Pancreas (tissue), 10 donors: ENCODE data around the gene TAPBP. TPM values are rescaled to one million over a fixed set of nuclear protein-coding genes. Genes with fewer than 3 reads are reported as not detected.

ENCODE experiments used
- ATAC-seq, 4 donors: fragments of 200-7000 bp; cut with Tn5 transposase; one replicate each; pipeline versions ENCODE4 v1.8.0 to v1.9.1; 2020; ENCODE audit warnings: mild to moderate bottlenecking in 4 of 4, moderate library complexity in 4 of 4
- DNase-seq, 6 donors: peaks; one replicate each; pipeline ENCODE4 v3.0.0-alpha.2; 2020
- FAIRE-seq: peaks from 2 replicates; lab custom pipeline; 2012; peaks lifted over from hg19 to GRCh38; lab: Jason Lieb, UNC
- H3K27ac ChIP-seq, 4 donors: fragments of 200-600 bp; sonication (generic); 1 replicate in 3 of 4; 2 replicates in 1 of 4; pipeline versions ENCODE4 v1.5.0 to v1.8.0; 2020
- H3K27me3 ChIP-seq, 4 donors: fragments of 200-600 bp; one replicate each; pipeline ENCODE4 v1.8.0; 2021
- H3K36me3 ChIP-seq, 3 donors: fragments of 200-600 bp; sonication (generic) in 1 of 3; one replicate each; pipeline versions ENCODE4 v1.5.0 to v1.8.0; 2020 to 2021
- H3K4me1 ChIP-seq, 3 donors: fragments of 200-600 bp; one replicate each; pipeline ENCODE4 v1.8.0; 2021
- H3K4me3 ChIP-seq, 4 donors: fragments of 200-600 bp; sonication (generic) in 2 of 4; one replicate each; pipeline versions ENCODE4 v1.5.0 to v1.8.0; 2020 to 2021
- H3K9me3 ChIP-seq, 4 donors: fragments of 200-600 bp; one replicate each; pipeline ENCODE4 v1.8.0; 2021
- CTCF ChIP-seq, 4 donors: fragments of 200-600 bp; sonication (generic) in 3 of 4; IDR thresholded peaks; one replicate each; pipeline versions ENCODE4 v1.5.0 to v1.8.0; 2021; ENCODE audit warnings: antibody characterized with exemption in 4 of 4
- WGBS, 2 donors: extraction: QIAGEN DNeasy Blood & Tissue Kit; methylation state at CpG; one replicate each; pipeline ENCODE4 v1.1.7; 2013; 5-methylcytosine and 5-hydroxymethylcytosine counted together
- intact Hi-C, 3 donors: fragments of 100-400 bp; cut with DNase I; formaldehyde crosslinking; loops; one replicate each; pipeline versions ENCODE4 v1.11.1 to v1.14.2; 2022
- polyA plus RNA-seq, 2 donors: library from polyadenylated mRNA; stranded (reverse); fragments of 200-250 nt; gene quantifications; one replicate each; pipeline ENCODE4 v1.2.3, GENCODE V29; 2013
- total RNA-seq, 6 donors: library from RNA; stranded (reverse); fragmentation: NEBNext Ultra II Directional in 4 of 6; extraction: Animal tissue kit (Norgen Biotek cat#: 25700) in 4 of 6; gene quantifications; one replicate each; pipeline versions ENCODE4 v1.2.1 to v1.2.4, GENCODE V29; 2021 to 2023
- donor health status: healthy with polysubstance abuse.
- donor health status: DM: no; HTN: no; CAD: no; lungs with moderate emphysema.
- donor health status: DM: no; HTN: no; CAD: no.
- donor health status: control.
- donor health status: control.
- donor health status: Bipolar disorder and iron deficiency.
- donor health status: DM: yes; HTN: yes; CAD: no.
- donor health status: DM: no; HTN: no; CAD: no.
- donor health status: DM: no; HTN: no; CAD: no.
- donor health status: DM: yes; HTN: yes; CAD: no.

Gene TAPBP
- total and polyA plus RNA-seq, 8 donors, result 28.0 to 152 (median 41.2) TPM

- DNase-seq (peak in 2 of 6 donors; percentile 38 to 73), FAIRE-seq (no peak), ATAC-seq (no peak)
- intact Hi-C loops, result no loop called here
- no peak for TF ChIP-seq CTCF (IDR thresholded peaks at IDR 0.05)
- Histone ChIP-seq H3K27me3 (no peaks in the 10 kb centered on the region), H3K4me3 (no peak overlapping the region), H3K4me1 (peaks cover 0 to 7% (median 5%) of the 10 kb centered on the region in 3 donors), H3K27ac (no peak overlapping the region), H3K9me3 (no peaks in the 10 kb centered on the region), H3K36me3 (peaks cover 0 to 11% (median 8%) of the 10 kb centered on the region in 3 donors)
- 86 to 89% methylated on average over 15 of the region's 15 CpGs for WGBS, 2 donors
Observed at GRCh38 chr6:33295621-33296369, 18.1 kb downstream of the TAPBP start.

GRCh38 chr6:33294086-33294823 lies 19.6 kb downstream of the TAPBP start:
- no peaks in the 10 kb centered on the region for H3K27me3 ChIP-seq
- FAIRE-seq, result no peak
- intact Hi-C loops, result no loop called here
- H3K4me1 ChIP-seq, result peaks cover 0 to 13% (median 7%) of the 10 kb centered on the region in 3 donors
- ATAC-seq, result no peak
- H3K36me3 ChIP-seq, result peaks cover 0 to 11% (median 8%) of the 10 kb centered on the region in 3 donors
- DNase-seq, result no peak
- H3K9me3 ChIP-seq, result no peaks in the 10 kb centered on the region
- no peak overlapping the region for H3K27ac ChIP-seq
- TF ChIP-seq CTCF (IDR thresholded peaks at IDR 0.05), result no peak
- WGBS, 2 donors, result 43 to 53% methylated on average over 10 of the region's 10 CpGs
- no peak overlapping the region for H3K4me3 ChIP-seq

GRCh38 chr6:33292996-33293682 lies 20.7 kb downstream of the TAPBP start:
- WGBS, 2 donors, result 84 to 91% methylated on average over 16 of the region's 16 CpGs
- ATAC-seq, result no peak
- FAIRE-seq, result no peak
- Histone ChIP-seq H3K36me3 (peaks cover 0 to 11% (median 8%) of the 10 kb centered on the region in 3 donors), H3K4me3 (no peak overlapping the region), H3K4me1 (peaks cover 0 to 13% (median 9%) of the 10 kb centered on the region in 3 donors), H3K9me3 (no peaks in the 10 kb centered on the region), H3K27ac (no peak overlapping the region), H3K27me3 (no peaks in the 10 kb centered on the region)
- peak in 1 of 6 donors; percentile 42 for DNase-seq
- intact Hi-C loops, result no loop called here
- no peak for TF ChIP-seq CTCF (IDR thresholded peaks at IDR 0.05)

GRCh38 chr6:33290459-33290858 lies 23.4 kb downstream of the TAPBP start:
- peaks cover 0 to 25% (median 17%) of the 10 kb centered on the region in 3 donors for H3K36me3 ChIP-seq
- no peak for ATAC-seq
- 56 to 61% methylated on average over 7 of the region's 7 CpGs for WGBS, 2 donors
- no peaks in the 10 kb centered on the region for H3K9me3 ChIP-seq
- H3K27me3 ChIP-seq, result no peaks in the 10 kb centered on the region
- TF ChIP-seq CTCF (IDR thresholded peaks at IDR 0.05), result no peak
- intact Hi-C loops, result no loop called here
- peaks cover 0 to 12% (median 8%) of the 10 kb centered on the region in 3 donors for H3K4me1 ChIP-seq
- no peak overlapping the region for H3K27ac ChIP-seq
- FAIRE-seq, result no peak
- peak overlapping the region in 2 of 4 donors; percentile 63 to 66 for H3K4me3 ChIP-seq
- peak in 1 of 6 donors; percentile 44 for DNase-seq
